G401.6 (cell line): ENCODE measurements around the gene DCHS1.

Experiments
- FAIRE-seq: peaks from 2 replicates; lab custom pipeline; 2012; peaks lifted over from hg19 to GRCh38; lab: Jason Lieb, UNC

The DCHS1 gene

GRCh38 chr11:6646918-6647679 lies 8.5 kb downstream of the DCHS1 start:
- FAIRE-seq: no peak

- no peak for FAIRE-seq
Observed at GRCh38 chr11:6646576-6646917, 9.1 kb downstream of the DCHS1 start.

GRCh38 chr11:6646071-6646470 lies 9.5 kb downstream of the DCHS1 start:
- no peak for FAIRE-seq

GRCh38 chr11:6642957-6643356 lies 12.7 kb downstream of the DCHS1 start:
- FAIRE-seq: no peak

GRCh38 chr11:6640985-6641701 lies 14.5 kb downstream of the DCHS1 start:
- no peak for FAIRE-seq

- no peak for FAIRE-seq
Observed at GRCh38 chr11:6640036-6640984, 15.3 kb downstream of the DCHS1 start.

GRCh38 chr11:6638429-6638828 lies 17.2 kb downstream of the DCHS1 start:
- FAIRE-seq: no peak

GRCh38 chr11:6637871-6638270 lies 17.7 kb downstream of the DCHS1 start:
- no peak for FAIRE-seq

- no peak for FAIRE-seq
Observed at GRCh38 chr11:6636480-6636879, 19.1 kb downstream of the DCHS1 start.

GRCh38 chr11:6635082-6635932 lies 20.3 kb downstream of the DCHS1 start:
- no peak for FAIRE-seq

GRCh38 chr11:6634534-6634933 lies 21.1 kb downstream of the DCHS1 start:
- FAIRE-seq: no peak

GRCh38 chr11:6633422-6634408 lies 21.9 kb downstream of the DCHS1 start:
- FAIRE-seq: no peak

GRCh38 chr11:6632116-6633073 lies 23.2 kb downstream of the DCHS1 start:
- no peak for FAIRE-seq

- no peak for FAIRE-seq
Observed at GRCh38 chr11:6631361-6631890, 24.2 kb downstream of the DCHS1 start.

GRCh38 chr11:6630632-6631291 lies 24.8 kb downstream of the DCHS1 start:
- FAIRE-seq: no peak

- no peak for FAIRE-seq
Observed at GRCh38 chr11:6629892-6630631, 25.5 kb downstream of the DCHS1 start.

- no peak for FAIRE-seq
Observed at GRCh38 chr11:6629573-6629891, 26.1 kb downstream of the DCHS1 start.

- no peak for FAIRE-seq
Observed at GRCh38 chr11:6628526-6628925, 27.1 kb downstream of the DCHS1 start.
